Cortex of kidney (tissue), 1 donor: ENCODE results near the gene UFD1.

ENCODE experiments used
- DNase-seq: peaks from one replicate; lab custom pipeline; 2025; lab: John Stamatoyannopoulos, UW

The UFD1 gene

GRCh38 chr22:19516378-19517170 lies 37.6 kb upstream of the UFD1 start:
- no peak for DNase-seq

GRCh38 chr22:19515654-19516377 lies 36.8 kb upstream of the UFD1 start:
- DNase-seq: no peak

GRCh38 chr22:19514831-19515565 lies 36.0 kb upstream of the UFD1 start:
- DNase-seq: no peak

- no peak for DNase-seq
Observed at GRCh38 chr22:19513823-19514222, 34.8 kb upstream of the UFD1 start.

- no peak for DNase-seq
Observed at GRCh38 chr22:19510919-19511341, 31.9 kb upstream of the UFD1 start.

DNA sequence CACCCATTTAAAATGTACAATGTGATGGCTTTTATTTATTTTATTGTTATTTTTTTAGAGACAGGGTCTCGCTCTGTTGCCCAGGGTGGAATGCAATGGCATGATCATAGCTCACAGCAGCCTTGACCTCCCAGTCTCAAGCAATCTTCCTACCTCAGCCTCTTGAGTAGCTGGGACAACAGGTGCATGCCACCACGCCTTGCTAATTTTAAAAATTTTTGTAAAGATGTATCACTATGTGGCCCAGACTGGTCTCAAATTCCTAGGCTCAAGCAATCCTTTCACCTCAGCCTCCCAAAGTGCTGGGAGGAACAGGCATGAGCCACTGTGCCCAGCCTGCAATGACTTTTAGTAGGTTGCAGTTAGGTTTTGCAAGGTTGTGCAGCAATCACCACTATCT lies 30.9 kb upstream of the UFD1 start:
- DNase-seq: no peak

GRCh38 chr22:19509191-19509590 lies 30.2 kb upstream of the UFD1 start:
- DNase-seq: no peak

DNA sequence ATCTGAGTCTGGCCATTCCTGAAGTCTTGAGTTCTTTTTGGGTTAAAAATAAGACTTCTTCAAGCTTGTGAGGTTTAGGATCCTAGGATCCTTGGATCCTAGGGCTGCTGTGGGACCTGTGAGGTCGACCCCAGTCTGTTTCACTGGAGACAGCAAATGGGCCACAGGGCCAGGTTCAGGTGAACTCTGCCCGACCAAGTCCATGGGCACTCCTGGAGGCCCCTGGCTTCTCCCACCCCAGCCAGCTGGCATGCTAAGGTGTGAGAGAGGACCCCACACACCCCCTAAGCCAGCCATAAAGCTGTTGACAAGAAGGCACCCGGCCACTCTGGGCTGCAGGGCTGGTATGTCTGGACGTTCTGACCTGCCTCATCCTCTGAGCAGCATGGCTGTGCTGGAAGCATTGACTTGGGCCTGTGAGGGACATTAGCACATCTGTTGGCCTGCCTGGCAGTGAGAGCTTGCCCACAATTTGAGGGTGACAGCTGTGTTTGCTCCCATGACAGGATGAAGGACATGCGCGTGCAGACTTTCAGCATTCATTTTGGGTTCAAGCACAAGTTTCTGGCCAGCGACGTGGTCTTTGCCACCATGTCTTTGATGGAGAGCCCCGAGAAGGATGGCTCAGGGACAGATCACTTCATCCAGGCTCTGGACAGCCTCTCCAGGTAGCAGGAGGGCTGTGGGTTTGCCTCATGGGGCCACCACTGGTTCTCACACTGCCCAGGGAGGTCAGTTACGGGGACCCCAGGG lies 29.2 kb upstream of the UFD1 start:
- DNase-seq: no peak

- no peak for DNase-seq
Observed at GRCh38 chr22:19507534-19507861, 28.5 kb upstream of the UFD1 start.

GRCh38 chr22:19506212-19506611 lies 27.2 kb upstream of the UFD1 start:
- DNase-seq: no peak

GRCh38 chr22:19505735-19506126 lies 26.7 kb upstream of the UFD1 start:
- DNase-seq: no peak

- no peak for DNase-seq
Observed at GRCh38 chr22:19504900-19505734, 26.1 kb upstream of the UFD1 start.

- DNase-seq: no peak
Observed at GRCh38 chr22:19503869-19504268, 24.9 kb upstream of the UFD1 start.

GRCh38 chr22:19503367-19503766 lies 24.4 kb upstream of the UFD1 start:
- DNase-seq: no peak

GRCh38 chr22:19501897-19502447 lies 23.0 kb upstream of the UFD1 start:
- DNase-seq: no peak

DNA sequence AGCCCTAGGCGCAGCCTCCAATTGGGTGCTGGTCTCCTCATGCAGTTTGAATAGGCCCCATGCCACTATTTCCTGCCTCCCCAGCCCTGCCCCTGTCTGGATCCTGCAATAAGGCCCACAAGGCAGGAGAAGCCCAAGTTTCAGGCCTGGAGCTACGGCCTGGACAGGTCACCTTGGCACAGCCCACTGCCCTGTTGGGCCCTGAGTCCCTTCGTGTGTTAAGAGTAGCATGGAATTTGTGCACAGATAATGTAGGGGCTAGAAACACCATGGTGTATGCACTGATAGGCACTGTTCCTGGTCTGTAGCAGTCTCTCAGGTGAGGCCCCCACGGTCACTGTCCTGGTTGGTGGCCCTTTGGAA lies 20.9 kb upstream of the UFD1 start:
- DNase-seq: no peak

DNA sequence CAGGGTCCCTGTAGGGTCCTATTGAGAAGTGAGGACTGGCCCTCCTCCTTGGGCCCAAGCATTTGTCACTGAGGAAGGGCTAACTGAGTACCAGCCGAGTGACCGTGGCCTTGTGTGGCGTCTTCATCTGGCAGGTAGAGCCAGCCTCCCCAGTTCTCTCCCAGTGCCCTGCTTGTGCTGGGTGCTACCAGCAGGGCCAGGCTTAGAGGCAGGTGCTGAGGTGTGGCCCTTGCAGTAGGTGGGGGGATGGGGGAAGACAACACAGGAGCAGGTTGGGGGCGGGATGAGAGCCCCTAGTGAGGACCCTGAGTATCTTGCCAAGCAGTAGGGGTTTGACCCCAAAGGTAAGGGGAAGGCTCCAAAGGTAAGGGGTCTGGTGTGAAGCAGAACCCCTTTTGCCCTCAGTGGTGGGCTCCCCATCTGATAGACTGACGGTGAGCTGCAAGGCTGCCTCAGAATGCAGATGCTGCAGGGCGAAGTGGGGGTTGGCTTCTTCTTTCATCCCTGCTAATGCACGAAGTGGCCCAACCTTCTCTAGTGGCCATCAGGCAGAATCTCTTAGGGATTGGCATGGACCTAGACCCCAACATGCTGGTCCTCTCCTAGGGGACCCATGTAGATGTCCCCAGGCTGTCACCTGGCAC lies 20.4 kb upstream of the UFD1 start:
- DNase-seq: no peak

DNA sequence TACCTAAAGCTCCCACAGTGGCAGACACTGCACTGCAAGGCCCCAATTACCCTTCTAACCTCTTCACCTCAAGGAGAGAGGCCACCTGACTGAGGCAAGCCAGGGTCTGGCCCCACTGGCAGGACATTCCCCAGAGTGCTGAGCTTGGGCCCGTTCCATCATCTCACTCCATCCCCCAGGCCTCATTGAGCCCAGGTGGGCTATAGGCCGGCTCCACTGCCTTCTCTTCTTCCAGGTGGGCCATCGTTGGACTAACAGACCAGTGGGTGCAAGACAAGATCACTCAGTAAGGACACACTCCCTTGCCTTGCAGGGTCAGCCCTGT lies 19.8 kb upstream of the UFD1 start:
- DNase-seq: no peak

GRCh38 chr22:19498154-19498865 lies 19.3 kb upstream of the UFD1 start:
- DNase-seq: no peak

- DNase-seq: no peak
Observed at GRCh38 chr22:19497245-19497644, 18.3 kb upstream of the UFD1 start.
